C4-2B (cell line): Measurements from ENCODE around the gene KIF23.

Experiments used
- ZFX ChIP-seq: fragments of 450-650 bp; IDR thresholded peaks from 2 replicates; pipeline ENCODE4 v1.6.1; 2017
- TF ChIP-seq, protein P1 (sequence below): fragments of 450-650 bp; conservative IDR thresholded peaks from 2 replicates; pipeline ENCODE4 v1.5.1; 2017; ENCODE audit warnings: mild to moderate bottlenecking

DNA sequence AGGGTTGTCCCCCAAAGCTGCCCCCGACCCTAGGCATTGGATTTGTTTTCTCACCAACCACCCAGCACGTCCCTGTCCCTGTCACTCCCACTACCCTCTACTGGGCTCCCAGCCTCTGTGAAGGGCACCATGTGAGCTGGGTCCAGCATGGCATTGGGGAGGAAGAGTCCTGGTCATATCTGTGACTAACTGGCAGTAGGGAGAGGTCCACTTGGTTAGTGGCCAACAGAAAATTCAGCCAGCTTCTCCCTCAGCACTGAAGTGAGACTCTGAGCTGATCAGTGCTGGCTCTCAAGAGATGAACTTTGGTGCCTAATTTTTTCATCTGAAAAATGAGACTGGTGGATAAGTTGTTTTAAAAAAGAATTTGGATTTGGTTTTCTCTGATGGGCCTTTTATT, 11.3 kb upstream of the KIF23 start:
- no peak for TF ChIP-seq ZFX
- TF ChIP-seq, protein P1, sequence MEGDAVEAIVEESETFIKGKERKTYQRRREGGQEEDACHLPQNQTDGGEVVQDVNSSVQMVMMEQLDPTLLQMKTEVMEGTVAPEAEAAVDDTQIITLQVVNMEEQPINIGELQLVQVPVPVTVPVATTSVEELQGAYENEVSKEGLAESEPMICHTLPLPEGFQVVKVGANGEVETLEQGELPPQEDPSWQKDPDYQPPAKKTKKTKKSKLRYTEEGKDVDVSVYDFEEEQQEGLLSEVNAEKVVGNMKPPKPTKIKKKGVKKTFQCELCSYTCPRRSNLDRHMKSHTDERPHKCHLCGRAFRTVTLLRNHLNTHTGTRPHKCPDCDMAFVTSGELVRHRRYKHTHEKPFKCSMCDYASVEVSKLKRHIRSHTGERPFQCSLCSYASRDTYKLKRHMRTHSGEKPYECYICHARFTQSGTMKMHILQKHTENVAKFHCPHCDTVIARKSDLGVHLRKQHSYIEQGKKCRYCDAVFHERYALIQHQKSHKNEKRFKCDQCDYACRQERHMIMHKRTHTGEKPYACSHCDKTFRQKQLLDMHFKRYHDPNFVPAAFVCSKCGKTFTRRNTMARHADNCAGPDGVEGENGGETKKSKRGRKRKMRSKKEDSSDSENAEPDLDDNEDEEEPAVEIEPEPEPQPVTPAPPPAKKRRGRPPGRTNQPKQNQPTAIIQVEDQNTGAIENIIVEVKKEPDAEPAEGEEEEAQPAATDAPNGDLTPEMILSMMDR, result no peak
